ENCODE results near the gene TSPAN18. TPM values are rescaled to one million over a fixed set of nuclear protein-coding genes. Genes with fewer than 3 reads are reported as not detected.
A peak's percentile ranks its signal among the peaks of the same experiment; 100 is the strongest.

The TSPAN18 gene, protein sequence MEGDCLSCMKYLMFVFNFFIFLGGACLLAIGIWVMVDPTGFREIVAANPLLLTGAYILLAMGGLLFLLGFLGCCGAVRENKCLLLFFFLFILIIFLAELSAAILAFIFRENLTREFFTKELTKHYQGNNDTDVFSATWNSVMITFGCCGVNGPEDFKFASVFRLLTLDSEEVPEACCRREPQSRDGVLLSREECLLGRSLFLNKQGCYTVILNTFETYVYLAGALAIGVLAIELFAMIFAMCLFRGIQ
- total RNA-seq: 10 to 100 TPM in 1 of 4 donors, 1 to 10 TPM in 3; 2.6 to 28.9 (median 4.9) TPM

DNA sequence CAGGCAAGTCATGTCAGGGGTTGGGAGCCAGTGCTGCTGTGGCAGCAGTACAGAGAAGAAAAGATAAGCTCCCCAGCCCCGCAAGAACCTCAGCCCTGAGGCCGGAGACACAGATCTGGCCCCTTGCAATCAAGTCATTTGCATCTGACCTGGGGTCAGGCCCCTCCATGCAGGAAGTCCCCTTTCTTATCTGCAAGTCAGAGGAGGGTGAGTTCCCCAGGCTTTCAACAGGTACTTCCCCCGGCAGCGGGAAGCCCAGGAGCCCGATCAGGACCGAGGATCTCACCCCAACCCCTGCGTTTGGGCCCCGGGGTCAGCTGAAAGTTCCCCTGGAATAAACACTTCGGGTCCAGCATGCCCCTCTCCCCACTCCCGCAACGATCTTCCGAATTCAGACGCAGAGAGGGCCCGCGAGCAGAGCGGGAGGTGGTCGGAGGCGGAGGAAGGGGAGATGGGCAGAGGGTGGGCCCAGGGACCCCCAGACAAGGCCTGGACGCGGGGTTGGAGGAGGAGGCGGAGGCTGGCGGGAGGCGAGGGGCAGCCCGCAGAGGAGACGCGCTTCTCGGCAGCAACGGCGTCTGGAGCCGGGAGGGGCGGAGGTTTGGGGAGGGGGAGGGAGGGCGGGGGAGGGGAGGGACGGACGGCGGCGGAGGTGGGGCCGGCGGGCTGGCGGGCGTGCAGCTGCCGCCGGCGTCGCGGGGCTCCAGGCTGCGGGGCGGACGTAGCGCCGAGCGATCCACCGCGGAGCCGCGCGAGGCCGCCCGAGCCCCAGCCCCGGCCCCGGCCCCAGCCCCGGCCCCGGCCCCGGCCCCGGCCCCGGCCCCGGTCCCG lies at the start of gene TSPAN18:
Gene TSPAN18, plus strand, starts transcription at position 680 of the 831 bp plus-strand sequence. CDS start 179,455 bp downstream, outside the sequence.
- H3K4me3 ChIP-seq: peak within 1 kb of the TSS; percentile 45 to 83 (median 63)
- intact Hi-C loops (cut with DNase I; ENCODE audit: low total_unique reads) (loop anchor here (5.0 kb wide), 2 partner anchors 51 to 99 kb away; no protein-coding TSS in a partner anchor), in situ Hi-C loops (cut with MboI; ENCODE audit: low pct_ligation_motif_present in 1 of 4, low pct_unique_long_range_greater_than_20kb in 1 of 4, low sequenced_read_pairs in 3 of 4) (loop anchor here in 2 of 4 donors (5.0 to 25.0 kb wide), 2 partner anchors 161 to 166 kb away; no protein-coding TSS in a partner anchor)
- no peaks in the 10 kb centered on the region for H3K36me3 ChIP-seq
- peaks cover 53% of the 10 kb centered on the region for H3K27me3 ChIP-seq
- TF ChIP-seq POLR2A (IDR thresholded peaks at IDR 0.05) (no peak), POLR2AphosphoS5 (IDR thresholded peaks at IDR 0.05) (no peak), EP300 (IDR thresholded peaks at IDR 0.05; ENCODE audit: low read depth) (no peak)
- TF ChIP-seq, protein P1, sequence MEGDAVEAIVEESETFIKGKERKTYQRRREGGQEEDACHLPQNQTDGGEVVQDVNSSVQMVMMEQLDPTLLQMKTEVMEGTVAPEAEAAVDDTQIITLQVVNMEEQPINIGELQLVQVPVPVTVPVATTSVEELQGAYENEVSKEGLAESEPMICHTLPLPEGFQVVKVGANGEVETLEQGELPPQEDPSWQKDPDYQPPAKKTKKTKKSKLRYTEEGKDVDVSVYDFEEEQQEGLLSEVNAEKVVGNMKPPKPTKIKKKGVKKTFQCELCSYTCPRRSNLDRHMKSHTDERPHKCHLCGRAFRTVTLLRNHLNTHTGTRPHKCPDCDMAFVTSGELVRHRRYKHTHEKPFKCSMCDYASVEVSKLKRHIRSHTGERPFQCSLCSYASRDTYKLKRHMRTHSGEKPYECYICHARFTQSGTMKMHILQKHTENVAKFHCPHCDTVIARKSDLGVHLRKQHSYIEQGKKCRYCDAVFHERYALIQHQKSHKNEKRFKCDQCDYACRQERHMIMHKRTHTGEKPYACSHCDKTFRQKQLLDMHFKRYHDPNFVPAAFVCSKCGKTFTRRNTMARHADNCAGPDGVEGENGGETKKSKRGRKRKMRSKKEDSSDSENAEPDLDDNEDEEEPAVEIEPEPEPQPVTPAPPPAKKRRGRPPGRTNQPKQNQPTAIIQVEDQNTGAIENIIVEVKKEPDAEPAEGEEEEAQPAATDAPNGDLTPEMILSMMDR (IDR thresholded peaks at IDR 0.05): no peak
- peak within 1 kb of the TSS; percentile 62 to 89 (median 79) for H3K27ac ChIP-seq
- no peaks in the 10 kb centered on the region for H3K9me3 ChIP-seq
- H3K4me1 ChIP-seq: peaks cover 5 to 29% (median 13%) of the 10 kb centered on the region in 4 donors
- no peak for DNase-seq
- 7% methylated on average over 48 of the region's 67 CpGs; no CpG with 5 or more reads in 1 of the 2 donors for WGBS, 2 donors (ENCODE audit: low coverage in 1 of 2)

DNA sequence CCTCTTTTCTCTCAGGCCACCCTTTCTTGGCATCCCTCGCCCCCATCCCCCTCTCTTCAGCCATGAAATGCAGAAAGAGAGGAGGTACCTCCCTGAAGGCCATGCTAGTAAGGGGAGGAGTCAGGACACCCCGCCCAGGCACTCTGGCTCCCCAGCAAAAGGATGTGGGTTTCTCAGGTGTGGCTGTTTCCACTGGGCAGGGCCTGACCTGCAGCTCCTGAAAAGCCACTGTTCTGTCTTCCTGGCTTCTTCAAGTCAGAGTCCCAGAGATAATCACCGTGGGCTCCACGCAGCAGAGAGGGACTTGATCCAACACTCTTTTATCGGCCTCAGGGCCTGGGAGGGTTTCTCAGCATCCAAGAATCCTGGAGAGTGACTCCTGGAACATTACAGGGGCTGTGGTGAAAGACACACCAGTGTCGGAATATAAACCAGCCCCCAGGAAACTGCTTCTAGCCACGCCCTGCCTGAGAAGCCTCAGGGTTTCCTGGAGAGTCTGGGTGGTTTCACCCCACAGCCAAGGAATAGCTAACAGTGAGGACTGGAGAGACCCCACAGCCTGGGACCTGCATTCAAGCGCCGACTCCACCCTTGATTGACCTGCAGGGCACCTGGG lies 45.7 kb upstream of the TSPAN18 start:
- DNase-seq: no peak
- TF ChIP-seq EP300 (IDR thresholded peaks at IDR 0.05; ENCODE audit: low read depth) (no peak), POLR2A (IDR thresholded peaks at IDR 0.05) (no peak), POLR2AphosphoS5 (IDR thresholded peaks at IDR 0.05) (no peak)
- TF ChIP-seq, protein P1 (IDR thresholded peaks at IDR 0.05): no peak
- Histone ChIP-seq H3K9me3 (no peaks in the 10 kb centered on the region), H3K4me3 (no peak overlapping the region), H3K27ac (no peak overlapping the region), H3K36me3 (no peaks in the 10 kb centered on the region), H3K4me1 (no peaks in the 10 kb centered on the region), H3K27me3 (peaks cover 4% of the 10 kb centered on the region)
- intact Hi-C loops (cut with DNase I; ENCODE audit: low total_unique reads) (no loop called here), in situ Hi-C loops (cut with MboI; ENCODE audit: low pct_ligation_motif_present in 1 of 4, low pct_unique_long_range_greater_than_20kb in 1 of 4, low sequenced_read_pairs in 3 of 4) (no loop called here)
- WGBS, 2 donors (ENCODE audit: low coverage in 1 of 2): 72% methylated on average over 9 of the region's 9 CpGs; no CpG with 5 or more reads in 1 of the 2 donors

DNA sequence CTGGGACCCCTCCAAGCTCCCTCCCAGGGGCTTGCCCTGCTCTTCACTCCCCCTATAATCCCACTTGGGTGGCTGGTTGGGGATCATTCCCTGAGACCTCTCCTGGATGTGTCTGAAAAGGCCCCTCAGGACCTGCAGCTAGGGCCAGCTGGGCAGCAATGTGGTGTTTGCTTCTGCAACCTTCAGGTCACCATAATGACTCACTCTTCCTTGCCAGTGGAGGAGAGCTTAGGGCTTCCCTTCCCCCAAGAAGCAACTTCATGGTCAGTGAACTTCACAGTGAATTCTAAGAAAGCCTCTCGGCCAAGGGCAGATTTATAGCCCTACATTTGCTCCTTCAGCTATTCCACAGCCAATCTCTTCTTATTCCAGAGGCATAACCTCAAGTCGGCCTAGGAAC lies 45.1 kb upstream of the TSPAN18 start:
- H3K27ac ChIP-seq: no peak overlapping the region
- no peaks in the 10 kb centered on the region for H3K36me3 ChIP-seq
- 75% methylated on average over 2 of the region's 2 CpGs; no CpG with 5 or more reads in 1 of the 2 donors for WGBS, 2 donors (ENCODE audit: low coverage in 1 of 2)
- no peaks in the 10 kb centered on the region for H3K9me3 ChIP-seq
- no peak for DNase-seq
- in situ Hi-C loops (cut with MboI; ENCODE audit: low pct_ligation_motif_present in 1 of 4, low pct_unique_long_range_greater_than_20kb in 1 of 4, low sequenced_read_pairs in 3 of 4) (no loop called here), intact Hi-C loops (cut with DNase I; ENCODE audit: low total_unique reads) (no loop called here)
- H3K4me3 ChIP-seq: no peak overlapping the region
- no peaks in the 10 kb centered on the region for H3K4me1 ChIP-seq
- peaks cover 4% of the 10 kb centered on the region for H3K27me3 ChIP-seq
- TF ChIP-seq POLR2A (IDR thresholded peaks at IDR 0.05) (no peak), POLR2AphosphoS5 (IDR thresholded peaks at IDR 0.05) (no peak), EP300 (IDR thresholded peaks at IDR 0.05; ENCODE audit: low read depth) (no peak)
- TF ChIP-seq, protein P1 (IDR thresholded peaks at IDR 0.05): no peak

DNA sequence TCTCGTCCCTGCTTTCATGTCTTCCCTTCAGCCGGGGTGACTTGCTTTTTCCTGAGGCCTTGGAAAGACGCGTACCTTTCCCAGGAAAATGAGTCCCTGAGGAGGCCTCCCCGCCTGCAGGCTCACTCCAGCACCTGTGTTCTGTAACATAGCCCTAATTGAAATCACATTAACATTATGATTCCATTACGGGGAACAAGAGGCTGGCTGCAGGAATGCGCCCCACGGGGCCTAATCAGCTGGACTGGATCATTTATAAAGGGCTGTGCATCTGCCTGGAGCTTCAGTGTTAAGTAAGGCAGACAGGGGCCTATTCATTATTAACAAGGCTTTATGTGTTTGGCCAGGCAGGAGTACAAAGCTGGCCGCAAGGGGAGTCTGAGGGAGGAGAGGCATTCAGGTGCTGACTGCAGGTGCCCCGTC lies 41.9 kb upstream of the TSPAN18 start:
- DNase-seq: no peak
- in situ Hi-C loops (cut with MboI; ENCODE audit: low pct_ligation_motif_present in 1 of 4, low pct_unique_long_range_greater_than_20kb in 1 of 4, low sequenced_read_pairs in 3 of 4): no loop called here
- 88 to 89% methylated on average over 4 to 10 of the region's 10 CpGs for WGBS, 2 donors (ENCODE audit: low coverage in 1 of 2)

More for the DNA sequence above, 41.9 kb upstream of the TSPAN18 start:
- no peaks in the 10 kb centered on the region for H3K36me3 ChIP-seq
- H3K9me3 ChIP-seq: no peaks in the 10 kb centered on the region
- intact Hi-C loops (cut with DNase I; ENCODE audit: low total_unique reads): no loop called here
- H3K4me3 ChIP-seq: no peak overlapping the region
- H3K4me1 ChIP-seq: no peaks in the 10 kb centered on the region
- peaks cover 12% of the 10 kb centered on the region for H3K27me3 ChIP-seq
- no peak overlapping the region for H3K27ac ChIP-seq
- TF ChIP-seq, protein P1 (IDR thresholded peaks at IDR 0.05): no peak
- TF ChIP-seq POLR2AphosphoS5 (IDR thresholded peaks at IDR 0.05) (no peak), POLR2A (IDR thresholded peaks at IDR 0.05) (no peak), EP300 (IDR thresholded peaks at IDR 0.05; ENCODE audit: low read depth) (no peak)

Data from transverse colon (tissue), 4 donors.